ENCODE measurements around the gene ASB1. TPM values are rescaled to one million over a fixed set of nuclear protein-coding genes. Genes with fewer than 3 reads are reported as not detected.

The ASB1 gene
- total and polyA plus RNA-seq, 8 donors = 10.7 to 36.8 (median 18.5) TPM

GRCh38 chr2:238398577-238398976 lies 28.1 kb upstream of the ASB1 start:
- Histone ChIP-seq H3K27ac (no peak overlapping the region), H3K4me1 (no peaks in the 10 kb centered on the region), H3K9me3 (no peaks in the 10 kb centered on the region), H3K36me3 (peaks cover 0 to 47% (median 24%) of the 10 kb centered on the region in 4 donors), H3K4me3 (no peak overlapping the region), H3K27me3 (no peaks in the 10 kb centered on the region)
- intact Hi-C loops (cut with DNase I; ENCODE audit: low total_unique reads) = no loop called here
- DNase-seq = no peak
- WGBS, 5 donors = 59 to 80% (median 73%) methylated on average over 6 of the region's 6 CpGs
- TF ChIP-seq POLR2A (IDR thresholded peaks at IDR 0.05) (no peak), EP300 (IDR thresholded peaks at IDR 0.05) (no peak), CTCF (IDR thresholded peaks at IDR 0.05) (no peak), POLR2AphosphoS5 (IDR thresholded peaks at IDR 0.05) (no peak)

GRCh38 chr2:238399094-238399493 lies 27.6 kb upstream of the ASB1 start:
- peaks cover 0 to 50% (median 24%) of the 10 kb centered on the region in 4 donors for H3K36me3 ChIP-seq
- no peaks in the 10 kb centered on the region for H3K4me1 ChIP-seq
- no peak overlapping the region for H3K27ac ChIP-seq
- no peak overlapping the region for H3K4me3 ChIP-seq
- TF ChIP-seq CTCF (IDR thresholded peaks at IDR 0.05) (no peak), POLR2AphosphoS5 (IDR thresholded peaks at IDR 0.05) (no peak)
- 40 to 65% (median 52%) methylated on average over 2 of the region's 2 CpGs for WGBS, 5 donors
- intact Hi-C loops (cut with DNase I; ENCODE audit: low total_unique reads) = no loop called here
- H3K27me3 ChIP-seq = no peaks in the 10 kb centered on the region
- H3K9me3 ChIP-seq = no peaks in the 10 kb centered on the region
- DNase-seq = no peak

- no peak overlapping the region for H3K4me3 ChIP-seq
- TF ChIP-seq POLR2AphosphoS5 (IDR thresholded peaks at IDR 0.05) = no peak
- no peak for TF ChIP-seq CTCF (IDR thresholded peaks at IDR 0.05)
- no peak for TF ChIP-seq POLR2A (IDR thresholded peaks at IDR 0.05)
- TF ChIP-seq EP300 (IDR thresholded peaks at IDR 0.05) = no peak
- peak in 1 of 2 donors; percentile 1 for DNase-seq
- WGBS, 5 donors = 83 to 95% (median 90%) methylated on average over 8 of the region's 8 CpGs
- no peaks in the 10 kb centered on the region for H3K27me3 ChIP-seq
- intact Hi-C loops (cut with DNase I; ENCODE audit: low total_unique reads) = no loop called here
- H3K9me3 ChIP-seq = no peaks in the 10 kb centered on the region
- H3K27ac ChIP-seq = no peak overlapping the region
- H3K36me3 ChIP-seq = peaks cover 0 to 50% (median 24%) of the 10 kb centered on the region in 4 donors
- H3K4me1 ChIP-seq = no peaks in the 10 kb centered on the region
Observed at GRCh38 chr2:238401551-238401950, 25.2 kb upstream of the ASB1 start.

GRCh38 chr2:238403632-238404405 lies 22.9 kb upstream of the ASB1 start:
- peaks cover 0 to 48% (median 22%) of the 10 kb centered on the region in 4 donors for H3K36me3 ChIP-seq
- peak in 1 of 2 donors; percentile 7 for DNase-seq
- H3K9me3 ChIP-seq = no peaks in the 10 kb centered on the region
- no peaks in the 10 kb centered on the region for H3K4me1 ChIP-seq
- 92 to 94% (median 93%) methylated on average over 21 of the region's 21 CpGs for WGBS, 5 donors
- H3K4me3 ChIP-seq = no peak overlapping the region
- no peak overlapping the region for H3K27ac ChIP-seq
- no peaks in the 10 kb centered on the region for H3K27me3 ChIP-seq
- TF ChIP-seq CTCF (IDR thresholded peaks at IDR 0.05) (no peak), POLR2AphosphoS5 (IDR thresholded peaks at IDR 0.05) (no peak), POLR2A (IDR thresholded peaks at IDR 0.05) (no peak), EP300 (IDR thresholded peaks at IDR 0.05) (no peak)
- intact Hi-C loops (cut with DNase I; ENCODE audit: low total_unique reads) = no loop called here
